ENCODE data around the gene ICAM1. TPM values are rescaled to one million over a fixed set of nuclear protein-coding genes. Genes with fewer than 3 reads are reported as not detected.

ICAM1 gene
- total and polyA plus RNA-seq, 2 of the 13 experiments (the other 11 are each of a cell fraction or from before 2014, with no cell fraction given): 37.9 to 98.4 TPM

DNA sequence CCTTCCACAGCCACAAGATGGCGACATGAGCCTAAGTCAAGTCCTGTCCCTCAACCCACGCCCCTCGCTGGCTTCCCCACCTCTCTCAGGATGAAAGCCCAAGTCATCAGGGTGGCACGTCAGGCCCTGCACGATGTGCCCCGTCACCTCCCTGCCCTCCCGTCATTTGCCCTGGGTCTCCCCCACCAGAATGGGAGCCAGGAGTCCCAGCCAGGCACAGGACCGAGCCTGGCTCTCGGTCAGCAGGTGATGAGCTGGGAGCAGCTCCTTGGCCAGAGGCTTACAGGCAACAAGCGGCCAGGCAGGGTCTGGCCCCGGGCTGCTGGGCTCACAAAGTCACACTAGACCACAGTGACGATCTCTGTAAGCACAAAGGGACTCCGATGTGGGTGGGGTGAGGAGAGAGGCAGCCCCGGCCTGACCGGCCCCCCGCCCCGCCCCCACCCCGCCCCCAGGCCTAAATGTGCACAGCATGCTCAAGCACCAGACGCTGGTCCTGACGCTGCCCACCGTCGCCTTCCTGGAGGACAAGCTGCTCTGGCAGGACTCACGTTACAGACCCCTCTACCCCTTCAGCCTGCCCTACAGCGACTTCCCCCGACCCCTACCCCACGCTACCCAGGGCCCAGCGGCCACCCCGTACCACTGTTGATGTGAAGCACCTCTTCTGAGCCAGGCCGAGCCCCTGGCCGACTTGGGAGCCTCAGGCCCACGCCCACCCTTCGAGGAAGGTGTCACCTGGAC is 11.6 kb upstream of the ICAM1 start (continued):
- TF ChIP-seq, protein P1, sequence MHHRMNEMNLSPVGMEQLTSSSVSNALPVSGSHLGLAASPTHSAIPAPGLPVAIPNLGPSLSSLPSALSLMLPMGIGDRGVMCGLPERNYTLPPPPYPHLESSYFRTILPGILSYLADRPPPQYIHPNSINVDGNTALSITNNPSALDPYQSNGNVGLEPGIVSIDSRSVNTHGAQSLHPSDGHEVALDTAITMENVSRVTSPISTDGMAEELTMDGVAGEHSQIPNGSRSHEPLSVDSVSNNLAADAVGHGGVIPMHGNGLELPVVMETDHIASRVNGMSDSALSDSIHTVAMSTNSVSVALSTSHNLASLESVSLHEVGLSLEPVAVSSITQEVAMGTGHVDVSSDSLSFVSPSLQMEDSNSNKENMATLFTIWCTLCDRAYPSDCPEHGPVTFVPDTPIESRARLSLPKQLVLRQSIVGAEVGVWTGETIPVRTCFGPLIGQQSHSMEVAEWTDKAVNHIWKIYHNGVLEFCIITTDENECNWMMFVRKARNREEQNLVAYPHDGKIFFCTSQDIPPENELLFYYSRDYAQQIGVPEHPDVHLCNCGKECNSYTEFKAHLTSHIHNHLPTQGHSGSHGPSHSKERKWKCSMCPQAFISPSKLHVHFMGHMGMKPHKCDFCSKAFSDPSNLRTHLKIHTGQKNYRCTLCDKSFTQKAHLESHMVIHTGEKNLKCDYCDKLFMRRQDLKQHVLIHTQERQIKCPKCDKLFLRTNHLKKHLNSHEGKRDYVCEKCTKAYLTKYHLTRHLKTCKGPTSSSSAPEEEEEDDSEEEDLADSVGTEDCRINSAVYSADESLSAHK (CRISPR knock-in tag; IDR thresholded peaks at IDR 0.05; ENCODE audit: borderline replicate concordance): no peak
- TF ChIP-seq PTBP1 (IDR thresholded peaks at IDR 0.05; ENCODE audit: low read depth, low read length, poor library complexity, severe bottlenecking): peak; percentile 22
- TF ChIP-seq, protein P2, sequence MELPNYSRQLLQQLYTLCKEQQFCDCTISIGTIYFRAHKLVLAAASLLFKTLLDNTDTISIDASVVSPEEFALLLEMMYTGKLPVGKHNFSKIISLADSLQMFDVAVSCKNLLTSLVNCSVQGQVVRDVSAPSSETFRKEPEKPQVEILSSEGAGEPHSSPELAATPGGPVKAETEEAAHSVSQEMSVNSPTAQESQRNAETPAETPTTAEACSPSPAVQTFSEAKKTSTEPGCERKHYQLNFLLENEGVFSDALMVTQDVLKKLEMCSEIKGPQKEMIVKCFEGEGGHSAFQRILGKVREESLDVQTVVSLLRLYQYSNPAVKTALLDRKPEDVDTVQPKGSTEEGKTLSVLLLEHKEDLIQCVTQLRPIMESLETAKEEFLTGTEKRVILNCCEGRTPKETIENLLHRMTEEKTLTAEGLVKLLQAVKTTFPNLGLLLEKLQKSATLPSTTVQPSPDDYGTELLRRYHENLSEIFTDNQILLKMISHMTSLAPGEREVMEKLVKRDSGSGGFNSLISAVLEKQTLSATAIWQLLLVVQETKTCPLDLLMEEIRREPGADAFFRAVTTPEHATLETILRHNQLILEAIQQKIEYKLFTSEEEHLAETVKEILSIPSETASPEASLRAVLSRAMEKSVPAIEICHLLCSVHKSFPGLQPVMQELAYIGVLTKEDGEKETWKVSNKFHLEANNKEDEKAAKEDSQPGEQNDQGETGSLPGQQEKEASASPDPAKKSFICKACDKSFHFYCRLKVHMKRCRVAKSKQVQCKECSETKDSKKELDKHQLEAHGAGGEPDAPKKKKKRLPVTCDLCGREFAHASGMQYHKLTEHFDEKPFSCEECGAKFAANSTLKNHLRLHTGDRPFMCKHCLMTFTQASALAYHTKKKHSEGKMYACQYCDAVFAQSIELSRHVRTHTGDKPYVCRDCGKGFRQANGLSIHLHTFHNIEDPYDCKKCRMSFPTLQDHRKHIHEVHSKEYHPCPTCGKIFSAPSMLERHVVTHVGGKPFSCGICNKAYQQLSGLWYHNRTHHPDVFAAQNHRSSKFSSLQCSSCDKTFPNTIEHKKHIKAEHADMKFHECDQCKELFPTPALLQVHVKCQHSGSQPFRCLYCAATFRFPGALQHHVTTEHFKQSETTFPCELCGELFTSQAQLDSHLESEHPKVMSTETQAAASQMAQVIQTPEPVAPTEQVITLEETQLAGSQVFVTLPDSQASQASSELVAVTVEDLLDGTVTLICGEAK (IDR thresholded peaks at IDR 0.05): no peak
- TF ChIP-seq, protein P2 (CRISPR knock-in tag; IDR thresholded peaks at IDR 0.05): no peak
- peak; percentile 63 for TF ChIP-seq RAD21 (CRISPR knock-in tag; IDR thresholded peaks at IDR 0.05)
- no peak for TF ChIP-seq KLF16 (CRISPR knock-in tag; IDR thresholded peaks at IDR 0.05)
- TF ChIP-seq SAFB2 (CRISPR knock-in tag; IDR thresholded peaks at IDR 0.05; ENCODE audit: borderline replicate concordance, low read depth): no peak
- TF ChIP-seq ZNF768 (CRISPR knock-in tag; IDR thresholded peaks at IDR 0.05): no peak
- TF ChIP-seq TRAFD1 (CRISPR knock-in tag; IDR thresholded peaks at IDR 0.05; ENCODE audit: borderline replicate concordance): no peak
- TF ChIP-seq TAF15 (IDR thresholded peaks at IDR 0.05; ENCODE audit: low read depth, low read length, poor library complexity, severe bottlenecking): no peak
- TF ChIP-seq KDM3A (CRISPR knock-in tag; IDR thresholded peaks at IDR 0.05; ENCODE audit: low read depth): 0 out of 2 replicates have a peak, but pooled peaks have one; percentile 44
- TF ChIP-seq MATR3 (CRISPR knock-in tag; IDR thresholded peaks at IDR 0.05): no peak

Data from HepG2 (cell line).